Measurements from ENCODE around the gene KRT12.
"Not testable (repeated sequence)": the region's sequence is repeated elsewhere in the genome, so short reads cannot be mapped to it uniquely, and the experiment has no call there.

Gene KRT12

DNA sequence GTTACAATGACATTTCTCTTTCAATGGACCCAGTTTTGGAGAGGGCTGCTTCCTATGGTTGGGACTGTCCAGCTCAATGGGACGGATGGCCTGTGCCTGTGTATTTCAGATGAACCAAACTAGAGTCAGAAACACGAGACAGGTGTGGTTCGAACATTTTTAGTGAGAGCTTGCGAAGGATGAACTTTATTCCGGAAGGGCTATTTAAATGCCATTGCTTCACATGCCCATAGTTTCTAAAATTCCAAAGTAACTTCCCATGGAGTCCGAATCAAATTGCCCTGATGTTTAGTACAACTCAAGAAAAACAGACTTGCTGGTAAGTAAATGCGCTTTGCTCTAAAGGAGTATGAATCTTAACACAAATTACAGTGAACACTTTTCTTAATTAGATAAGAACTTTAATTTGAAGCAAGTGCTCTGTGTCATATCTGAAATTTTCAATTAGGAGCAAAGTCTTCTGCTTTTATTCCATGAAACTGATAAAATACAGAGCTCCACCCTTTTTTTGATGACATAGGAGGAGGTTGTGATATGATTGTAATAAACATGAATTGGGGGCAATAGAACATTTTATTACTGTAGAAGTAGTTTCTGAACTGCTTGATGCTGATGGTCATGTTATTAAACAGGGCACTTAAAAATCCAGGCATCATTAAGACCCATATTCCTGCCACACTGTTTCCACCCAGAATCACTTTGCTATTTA, 16.8 kb upstream of the KRT12 start:
- no peak for DNase-seq

DNA sequence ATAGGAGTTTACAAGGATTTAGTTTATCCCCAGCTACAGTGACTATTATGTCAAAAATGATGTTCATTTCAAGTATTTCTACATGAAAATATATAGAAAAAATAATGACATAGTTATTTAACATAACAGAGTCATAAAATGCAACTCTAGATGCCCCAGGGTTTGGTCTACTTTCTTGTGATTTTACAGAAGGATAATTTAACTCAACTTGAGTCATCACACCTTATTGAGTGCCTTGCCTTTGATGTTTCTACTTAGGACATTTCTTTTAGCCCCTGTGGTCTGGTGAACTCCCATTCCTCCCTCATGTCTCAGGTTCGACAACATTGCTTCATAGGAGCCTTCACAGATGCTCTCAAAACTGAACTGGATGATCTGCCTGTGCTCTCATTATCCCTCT, 16.0 kb upstream of the KRT12 start:
- no peak for DNase-seq

DNA sequence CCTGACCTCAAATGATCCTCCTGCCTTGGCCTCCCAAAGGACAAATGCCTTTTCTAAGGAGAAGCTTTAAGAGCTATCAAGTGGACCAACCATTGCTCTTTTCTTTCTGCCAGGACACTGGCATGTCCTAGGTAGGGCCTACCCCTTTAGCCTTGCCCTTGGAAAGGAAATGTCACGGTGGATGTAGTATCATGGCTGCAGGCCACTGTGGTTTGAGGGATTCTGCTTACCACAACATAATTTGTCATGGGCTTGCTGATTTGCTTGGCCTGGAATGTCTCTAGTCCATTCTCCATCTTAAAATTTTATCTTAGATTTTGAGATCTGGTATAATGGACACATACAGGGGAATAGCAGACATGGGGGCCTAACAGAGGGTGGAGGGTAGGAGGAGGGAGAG, 12.0 kb upstream of the KRT12 start:
- DNase-seq: no peak

DNA sequence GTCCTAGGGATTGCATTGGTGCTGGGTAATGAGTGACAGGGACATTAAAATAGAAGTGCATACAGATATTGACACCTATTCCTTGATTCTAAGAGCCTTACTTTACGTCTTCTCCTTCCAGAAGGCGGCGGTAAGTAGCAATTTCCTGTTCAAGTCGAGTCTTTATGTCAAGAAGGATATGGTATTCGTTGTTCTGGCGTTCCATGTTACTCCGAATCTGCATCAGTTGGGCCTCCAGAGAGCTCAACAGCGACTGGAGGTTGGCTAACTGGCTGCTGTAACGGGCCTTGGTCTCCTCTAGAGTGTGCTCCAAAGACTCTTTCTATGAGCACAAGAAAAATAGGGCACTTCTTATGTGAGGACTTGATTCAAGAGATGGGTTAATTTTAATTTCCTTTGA, 11.0 kb upstream of the KRT12 start:
- no peak for DNase-seq

DNA sequence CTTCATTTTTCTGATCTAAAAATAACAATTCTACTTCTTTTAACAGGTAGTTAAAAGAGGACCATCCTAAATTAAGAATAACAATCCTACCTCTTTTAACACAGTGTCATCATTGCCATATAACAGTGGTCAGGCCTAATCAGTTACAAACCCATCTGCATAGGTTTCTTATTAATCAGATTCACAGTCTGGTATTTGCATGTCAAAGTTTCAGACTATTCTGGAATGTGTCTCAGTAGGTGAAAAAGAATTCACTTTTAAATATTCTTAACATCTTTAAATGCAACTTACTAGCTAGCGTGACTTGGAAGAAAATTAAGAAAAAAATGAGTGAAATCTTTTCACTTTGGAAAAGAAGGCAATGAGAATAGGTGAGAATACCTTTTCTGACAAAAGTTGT, 6.8 kb upstream of the KRT12 start:
- no peak for DNase-seq

DNA sequence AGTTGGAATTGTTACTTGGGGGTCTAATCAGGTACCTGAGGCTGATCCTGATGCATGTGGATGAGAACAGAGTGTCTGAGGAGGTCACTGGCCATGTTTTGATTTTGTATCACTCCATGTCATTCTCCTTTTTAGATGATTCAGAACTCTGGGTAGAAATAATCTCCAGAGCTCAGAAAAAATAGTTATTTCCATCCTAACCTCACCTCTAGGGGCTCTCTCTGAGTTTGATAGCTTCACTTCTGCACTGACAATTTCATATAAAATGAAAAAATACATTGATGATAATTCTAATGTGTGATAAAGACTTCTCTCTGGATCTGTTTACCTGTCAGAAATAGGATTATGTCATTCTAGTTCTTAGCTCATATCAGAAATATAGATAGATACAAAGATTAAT, 6.2 kb upstream of the KRT12 start:
- DNase-seq: no peak

DNA sequence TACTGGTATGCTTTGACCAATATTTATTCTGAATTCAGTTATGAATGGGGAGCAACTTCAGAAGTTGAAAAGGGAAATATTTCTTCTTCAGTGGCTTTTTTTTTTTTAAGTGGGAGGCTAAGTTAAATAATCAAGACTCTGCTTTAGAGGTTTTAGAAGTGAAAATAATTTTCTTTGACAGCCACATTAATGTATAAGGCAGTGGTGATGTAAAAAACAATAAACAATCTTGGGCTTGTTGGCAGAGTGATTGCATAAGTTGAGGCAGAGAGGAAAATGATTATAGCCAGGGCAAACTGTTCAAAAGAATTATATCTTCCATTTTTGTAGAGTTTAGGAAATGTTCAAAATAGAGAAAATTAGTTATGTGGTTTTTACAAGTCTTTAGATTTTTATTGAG, 5.4 kb upstream of the KRT12 start:
- DNase-seq: no peak

DNA sequence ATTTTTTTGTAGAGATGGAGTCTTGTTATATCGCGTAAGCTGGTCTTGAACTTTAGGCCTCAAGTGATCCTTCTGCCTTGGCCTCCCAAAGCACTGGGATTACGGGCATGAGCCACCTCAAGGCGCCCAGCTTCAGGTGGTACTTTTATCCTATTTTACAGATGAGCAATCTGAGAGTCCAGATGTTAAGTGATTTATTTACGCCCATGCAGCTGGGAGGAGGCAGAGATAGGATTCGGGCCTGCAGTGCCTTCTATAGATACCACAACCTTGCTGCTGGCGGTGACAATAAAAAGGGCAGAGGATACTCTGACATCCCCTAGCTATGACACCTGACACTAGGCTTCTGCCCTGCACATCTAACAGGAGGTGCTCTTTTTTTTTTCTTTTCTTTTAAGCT, 4.3 kb upstream of the KRT12 start:
- DNase-seq: no peak

DNA sequence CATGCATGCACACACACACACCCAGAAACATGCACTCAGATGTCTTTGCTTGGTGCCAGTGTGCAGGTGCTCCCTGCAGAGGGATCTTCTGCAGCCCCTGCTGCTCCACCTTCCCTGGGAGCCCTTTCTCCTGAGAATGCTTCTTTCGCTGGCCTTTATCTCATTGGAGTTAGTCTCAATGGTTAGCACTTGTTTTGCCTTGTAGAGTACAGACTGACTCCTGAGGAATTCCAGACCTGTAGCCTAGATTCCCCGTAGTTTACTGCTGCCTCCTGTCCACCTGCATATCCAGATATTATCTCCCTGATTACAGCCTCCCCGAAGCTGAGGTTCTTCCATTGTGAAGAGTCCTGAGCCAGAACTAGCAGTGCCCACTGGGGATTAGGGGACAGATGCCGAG, 3.1 kb upstream of the KRT12 start:
- DNase-seq: no peak

DNA sequence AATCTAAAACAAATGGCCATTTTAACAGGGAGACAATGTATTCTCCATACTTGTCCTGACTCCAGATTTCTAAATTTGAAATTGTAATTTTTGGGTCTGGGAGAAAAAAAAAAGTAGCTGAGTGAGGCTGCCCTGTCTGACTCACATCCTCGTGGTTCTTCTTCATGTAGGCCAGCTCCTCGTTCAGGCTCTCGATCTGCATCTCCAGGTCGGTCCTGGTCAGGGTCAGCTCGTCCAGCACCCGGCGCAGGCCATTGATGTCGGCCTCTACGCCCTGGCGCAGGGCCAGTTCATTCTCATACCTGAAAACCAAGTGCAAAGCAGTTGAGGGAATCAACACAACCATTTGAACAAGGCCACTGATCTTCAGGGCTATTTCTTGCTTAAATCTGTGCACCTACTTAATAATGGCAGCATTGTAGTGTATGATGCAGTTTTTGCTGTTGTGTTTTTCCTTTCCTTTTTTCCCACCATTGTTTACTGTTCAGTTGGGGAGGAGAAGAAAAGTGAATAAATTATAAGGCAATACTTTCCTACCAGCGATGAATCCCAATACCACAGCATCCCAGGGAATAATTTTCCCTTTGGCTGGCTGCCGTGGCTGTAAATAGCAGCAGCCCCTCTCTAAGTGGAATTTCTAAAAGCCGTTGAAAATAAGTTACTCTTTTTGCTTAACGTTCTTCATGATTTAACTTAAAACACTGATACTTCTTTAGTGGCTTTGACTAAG, 2.2 kb downstream of the KRT12 start:
- no peak for DNase-seq

DNA sequence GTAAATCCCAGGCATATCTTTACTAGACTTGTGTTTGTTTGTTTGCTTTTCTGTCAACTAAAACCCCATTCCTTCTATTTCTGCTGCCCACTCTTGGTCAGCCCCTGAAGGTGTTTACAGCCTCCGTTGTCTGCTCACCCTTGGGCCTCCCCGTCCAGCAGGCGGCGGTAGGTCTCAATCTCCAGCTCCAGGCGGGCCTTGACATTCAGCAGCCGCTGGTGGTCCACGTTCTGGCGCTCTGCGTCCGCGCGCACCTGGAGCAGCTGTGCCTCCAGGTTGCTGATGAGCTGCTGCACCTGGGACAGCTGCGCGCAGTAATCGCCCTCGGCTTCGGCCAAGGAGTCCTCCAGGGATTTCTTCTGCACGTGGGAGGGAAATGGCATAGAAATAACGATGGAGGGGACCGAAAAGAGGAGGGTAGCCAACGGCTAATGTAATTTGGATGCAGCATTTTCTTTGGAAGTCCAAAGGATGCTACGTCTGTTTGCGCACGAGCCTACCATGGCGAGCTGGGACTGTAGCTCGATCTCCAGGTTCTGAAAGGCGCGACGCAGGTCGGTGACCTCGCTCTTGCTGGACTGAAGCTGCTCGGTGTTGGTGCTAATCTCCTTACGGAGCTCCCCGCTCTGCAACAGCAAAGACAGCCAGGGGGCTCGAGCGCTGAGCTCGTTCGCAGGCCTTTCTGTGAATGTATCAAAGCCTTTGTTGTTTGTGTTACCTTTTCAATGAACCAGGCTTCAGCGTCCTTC, 3.9 kb downstream of the KRT12 start:
- DNase-seq: no peak

DNA sequence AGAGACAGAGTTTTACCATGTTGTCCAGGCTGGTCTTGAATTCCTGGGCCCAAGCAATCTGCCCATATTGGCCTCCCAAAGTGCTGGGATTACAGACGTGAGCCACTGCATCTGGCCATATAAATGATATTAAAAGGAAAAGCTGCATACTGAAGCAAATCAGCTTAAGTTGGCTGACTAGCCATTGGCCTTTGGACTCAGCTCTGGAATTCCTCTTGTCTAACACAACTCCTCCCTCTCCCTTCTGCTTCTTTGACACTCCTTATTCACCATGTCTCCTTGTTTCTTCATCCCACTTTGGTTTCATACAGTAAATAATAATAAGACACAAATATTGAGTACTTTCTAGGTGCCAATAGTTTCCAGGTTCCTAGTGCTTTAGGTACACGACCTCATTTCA, 7.5 kb downstream of the KRT12 start:
- DNase-seq: no peak

DNA sequence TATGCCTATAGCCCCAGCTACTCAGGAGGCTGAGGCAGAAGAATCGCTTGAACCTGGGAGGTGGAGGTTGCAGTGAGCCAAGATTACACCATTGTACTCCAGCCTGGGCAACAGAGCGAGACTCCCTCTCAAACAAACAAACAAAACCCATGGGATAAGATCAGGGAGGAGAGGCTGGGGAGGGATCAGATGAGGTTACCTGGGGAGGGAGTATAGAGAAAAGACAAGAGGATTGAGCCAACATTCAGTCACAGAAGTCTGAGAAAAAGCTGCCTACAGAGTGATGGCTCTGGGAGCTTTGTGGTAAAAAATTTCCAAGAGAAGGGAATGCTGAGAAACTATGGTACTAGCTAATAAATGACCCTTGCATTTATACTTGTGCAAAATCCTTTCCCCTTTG, 8.4 kb downstream of the KRT12 start:
- DNase-seq: not testable (repeated sequence)

DNA sequence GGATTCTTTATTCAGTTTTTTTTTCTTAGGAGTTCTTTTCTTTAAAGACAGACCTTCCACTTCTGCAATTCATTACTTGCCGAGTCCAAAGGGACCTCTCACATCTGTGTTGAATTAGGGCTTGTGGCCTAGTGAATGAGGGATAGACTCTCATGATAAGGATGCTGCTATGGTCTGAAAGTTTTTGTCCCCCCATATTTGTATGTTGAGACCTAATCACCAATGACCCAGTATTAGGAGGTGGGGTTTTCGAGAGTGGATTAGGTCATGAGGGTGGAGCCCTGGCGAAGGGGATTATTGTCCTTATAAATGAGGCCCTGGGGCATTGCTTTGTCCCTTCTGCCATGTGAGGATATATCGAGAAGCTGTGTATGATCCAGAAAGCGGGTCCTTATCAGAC, 9.5 kb downstream of the KRT12 start:
- no peak for DNase-seq

DNA sequence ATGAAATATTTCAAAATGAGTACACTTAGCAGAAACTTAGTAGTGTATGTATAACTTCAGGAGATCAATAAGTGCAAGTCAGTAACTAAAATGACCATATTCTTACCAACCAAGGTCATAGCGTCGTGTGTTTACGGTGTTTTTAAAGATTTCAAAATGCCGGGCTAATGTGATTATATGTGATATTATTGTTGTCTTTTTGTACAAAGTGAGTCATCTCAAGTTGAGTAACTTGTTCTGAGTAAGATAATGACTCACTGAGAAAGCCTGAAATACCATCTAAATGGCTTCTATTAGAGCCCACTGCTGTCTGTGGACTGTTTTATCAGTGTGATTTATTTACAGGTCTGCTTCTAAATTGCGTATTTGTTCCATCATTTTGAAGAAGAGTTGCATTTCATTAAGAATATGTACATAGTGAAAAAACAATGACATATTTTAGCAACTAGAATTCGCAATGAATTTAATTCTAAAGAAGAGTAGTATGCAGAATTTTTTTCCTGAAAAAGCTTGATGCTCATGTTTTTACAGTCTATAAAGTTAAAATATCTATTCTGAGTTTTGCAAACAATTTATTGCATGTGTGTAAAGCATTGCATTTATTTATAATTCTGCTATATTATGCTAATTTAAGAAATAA, 12.7 kb downstream of the KRT12 start:
- no peak for DNase-seq

DNA sequence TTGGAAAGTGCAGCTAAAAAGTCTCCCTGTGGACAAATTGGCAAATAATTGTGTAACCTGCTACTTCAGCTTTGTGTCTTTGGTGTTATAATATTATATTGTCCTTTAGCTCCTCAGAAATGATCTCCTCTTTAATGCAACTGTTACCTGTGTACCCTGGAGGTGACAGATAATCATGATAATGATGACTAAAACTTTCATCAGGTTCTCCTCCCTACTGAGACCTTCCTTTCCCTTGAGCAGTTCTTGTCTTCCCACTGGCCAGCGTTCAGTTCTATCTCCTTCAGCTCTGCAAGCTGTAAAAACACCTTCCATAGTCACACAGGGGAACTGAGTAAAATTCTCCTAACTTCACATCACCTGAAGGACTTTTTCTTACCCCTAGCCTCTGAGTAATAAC, 14.7 kb downstream of the KRT12 start:
- DNase-seq: no peak

DNA sequence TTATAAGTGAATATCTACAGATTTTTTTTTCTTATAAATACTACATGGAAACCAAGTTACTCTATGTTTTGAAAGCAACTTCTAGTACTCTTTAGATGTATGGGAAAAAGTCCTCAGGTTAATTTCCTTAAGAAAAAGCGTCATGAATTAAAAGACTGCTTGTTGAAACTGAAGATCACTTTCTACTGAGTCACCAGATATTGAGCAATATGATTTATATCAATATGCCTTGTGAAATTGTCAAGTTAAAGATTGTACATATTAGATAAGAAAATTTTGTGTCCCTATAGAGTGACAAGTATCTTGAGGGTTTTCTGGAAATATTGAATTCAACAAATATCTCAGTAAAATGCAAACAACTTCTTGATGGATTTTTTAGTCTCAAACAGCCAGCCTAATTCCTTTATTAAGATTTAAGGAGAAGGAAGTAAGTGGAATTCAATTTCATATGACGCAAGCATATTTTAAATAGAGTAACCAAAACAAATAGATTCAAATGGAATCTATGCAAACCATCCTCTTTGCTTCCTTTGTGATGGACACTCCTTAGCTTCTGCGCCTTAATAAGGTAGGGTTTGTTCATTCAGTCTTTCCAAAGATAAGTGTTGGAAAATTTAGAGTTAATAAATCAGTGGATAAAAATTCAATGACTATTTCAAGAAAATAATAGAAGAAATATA, 16.6 kb downstream of the KRT12 start:
- DNase-seq: no peak

DNA sequence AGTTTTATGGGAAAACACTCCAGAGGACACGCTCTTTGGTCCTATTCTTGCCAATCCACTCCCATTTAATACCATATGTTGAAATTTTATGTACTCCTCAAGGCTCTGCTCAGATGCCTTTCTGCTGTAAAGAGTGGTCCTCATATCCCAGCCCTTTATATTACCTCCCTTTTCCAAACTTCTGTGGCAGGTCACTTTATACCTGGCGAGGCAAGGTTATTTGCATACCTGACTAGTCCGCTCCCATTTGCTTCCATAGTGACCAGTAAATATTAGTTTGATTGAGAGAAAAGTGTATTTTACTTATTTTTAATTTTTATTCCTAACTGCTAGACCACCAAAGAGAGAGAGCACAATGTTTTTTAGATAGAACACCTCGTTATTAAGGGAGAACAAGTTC, 17.3 kb downstream of the KRT12 start:
- DNase-seq: no peak

DNA sequence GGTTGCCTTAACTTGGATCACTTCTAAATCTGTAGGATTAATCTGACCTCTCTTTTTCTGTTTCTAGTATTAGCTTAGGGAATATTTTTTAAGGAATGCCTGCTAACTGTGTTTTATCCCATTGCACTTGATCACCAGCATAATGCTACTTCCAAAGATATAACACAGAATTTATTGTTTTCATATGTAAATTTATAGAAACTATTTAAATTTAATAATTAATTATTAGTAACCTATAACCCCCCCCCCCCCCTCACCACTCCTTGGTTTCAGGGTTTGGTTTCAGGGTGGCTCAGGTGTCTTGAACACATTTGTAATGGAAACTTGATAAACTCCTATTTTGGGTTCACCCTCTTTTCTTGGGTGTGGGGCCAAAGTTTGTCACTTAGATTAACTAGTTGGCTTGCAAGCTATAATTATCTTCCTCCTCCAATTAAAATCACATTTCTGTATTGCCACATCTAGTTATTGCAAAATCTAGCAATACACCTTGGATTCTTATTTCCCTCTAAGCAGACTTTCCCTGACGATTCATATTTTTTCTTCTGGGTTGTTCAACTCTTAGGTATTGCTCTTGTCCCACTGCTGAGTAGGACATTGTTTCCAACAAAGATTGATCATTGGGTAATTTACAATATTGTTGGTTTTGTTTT, 18.3 kb downstream of the KRT12 start:
- DNase-seq: no peak

DNA sequence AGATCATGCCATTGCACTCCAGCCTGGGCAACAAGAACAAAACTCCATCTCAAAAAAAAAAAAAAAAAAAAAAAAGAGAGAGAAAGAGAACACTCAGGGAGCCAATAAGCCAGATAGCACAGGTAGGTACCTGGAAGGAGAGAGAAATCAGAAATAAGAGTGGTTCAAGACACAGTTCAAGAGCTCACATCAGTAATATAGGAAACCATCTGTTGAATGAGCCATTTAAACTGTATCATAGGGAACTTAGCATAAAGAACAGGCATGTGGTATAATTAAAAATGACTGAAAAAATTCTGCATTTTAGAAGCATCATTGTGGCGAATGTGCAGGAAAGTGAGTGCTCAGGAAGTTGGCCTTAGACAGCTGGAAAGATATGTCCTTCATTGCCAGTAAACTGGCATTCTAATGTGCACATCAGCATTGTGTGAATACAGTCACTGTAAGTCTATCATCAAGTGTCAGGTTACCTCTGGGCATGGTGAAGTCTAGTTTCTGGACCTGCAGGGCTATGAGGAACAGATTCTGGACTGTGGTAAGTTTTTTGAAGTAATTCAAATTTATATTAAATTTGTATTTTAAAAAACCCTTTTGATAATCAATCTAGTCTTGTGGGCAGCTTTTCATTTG, 20.4 kb downstream of the KRT12 start:
- no peak for DNase-seq

DNA sequence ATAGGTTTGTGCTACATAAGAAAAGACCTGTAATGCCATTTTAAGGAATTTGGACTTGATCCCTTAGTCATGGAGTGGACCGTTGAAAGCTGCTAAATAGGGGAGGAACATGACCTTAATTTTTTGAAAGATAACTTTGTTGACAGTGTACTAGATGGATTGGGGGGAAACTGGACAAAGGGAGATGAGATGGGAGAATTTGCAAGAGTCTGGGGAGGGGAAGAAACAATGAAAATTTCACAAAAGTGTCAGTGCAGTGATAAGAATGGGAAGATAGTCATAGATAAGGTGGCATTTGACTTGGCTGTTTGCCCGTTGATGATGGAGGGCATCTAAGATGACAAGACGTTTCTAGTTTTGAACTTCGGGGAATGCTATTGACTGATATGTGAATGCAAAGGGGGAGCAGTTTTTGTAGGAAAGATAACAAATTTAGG, 22.3 kb downstream of the KRT12 start:
- no peak for DNase-seq

DNA sequence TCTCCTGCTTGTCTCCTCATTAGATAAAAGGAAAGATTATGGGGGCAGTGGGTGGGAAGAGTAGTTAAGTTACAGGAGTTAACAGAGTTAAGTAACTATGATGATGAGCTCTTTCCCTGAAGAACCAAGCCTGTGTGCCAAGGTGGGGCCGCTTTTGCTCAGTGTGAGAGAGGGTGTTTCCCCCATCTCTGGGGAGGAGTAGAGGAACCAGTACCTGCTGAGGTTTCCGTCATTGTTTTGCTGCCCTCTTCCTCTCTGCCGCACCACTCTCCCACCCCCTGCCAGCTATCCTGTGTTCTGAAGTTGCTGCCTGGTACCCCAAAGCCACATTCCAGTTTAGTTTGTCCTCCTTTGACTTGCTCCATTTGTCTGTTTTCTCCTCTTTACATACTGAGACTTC, 23.8 kb downstream of the KRT12 start:
- DNase-seq: no peak
